ENCODE results near the gene RNF19B. TPM values are rescaled to one million over a fixed set of nuclear protein-coding genes. Genes with fewer than 3 reads are reported as not detected.

Gene RNF19B
- total RNA-seq, 4 donors from 2014 or later = 13.7 to 21.7 (median 17.4) TPM

- no peak for TF ChIP-seq CTCF (IDR thresholded peaks at IDR 0.05; ENCODE audit: low read depth)
Measured at GRCh38 chr1:32896451-32896850, 68.2 kb downstream of the RNF19B start.

- no peak for TF ChIP-seq CTCF (IDR thresholded peaks at IDR 0.05; ENCODE audit: low read depth)
Measured at GRCh38 chr1:32895325-32896215, 69.0 kb downstream of the RNF19B start.

- TF ChIP-seq CTCF (IDR thresholded peaks at IDR 0.05; ENCODE audit: low read depth) = no peak
Measured at GRCh38 chr1:32894681-32895080, 69.9 kb downstream of the RNF19B start.

GRCh38 chr1:32894019-32894600 lies 70.5 kb downstream of the RNF19B start:
- TF ChIP-seq CTCF (IDR thresholded peaks at IDR 0.05; ENCODE audit: low read depth) = no peak

- no peak for TF ChIP-seq CTCF (IDR thresholded peaks at IDR 0.05; ENCODE audit: low read depth)
Measured at GRCh38 chr1:32893198-32894018, 71.2 kb downstream of the RNF19B start.

- no peak for TF ChIP-seq CTCF (IDR thresholded peaks at IDR 0.05; ENCODE audit: low read depth)
Measured at GRCh38 chr1:32892368-32893197, 72.0 kb downstream of the RNF19B start.
